Activated CD4-positive, CD25-positive, alpha-beta regulatory T cell (primary cell): ENCODE measurements around the gene DDX39A.
A peak's percentile ranks its signal among the peaks of the same experiment; 100 is the strongest.
"Not testable (repeated sequence)": the region's sequence is repeated elsewhere in the genome, so short reads cannot be mapped to it uniquely, and the experiment has no call there.

Source experiments
- DNase-seq, 4 experiments: peaks; one replicate each; lab custom pipeline; 2025; lab: John Stamatoyannopoulos, UW

Gene DDX39A

GRCh38 chr19:14408491-14409145 is 10.5 kb downstream of the DDX39A start:
- DNase-seq, result no peak

GRCh38 chr19:14407605-14408484 is 11.3 kb downstream of the DDX39A start:
- no peak for DNase-seq

GRCh38 chr19:14406645-14407401 is 12.3 kb downstream of the DDX39A start:
- no peak for DNase-seq

- peak; percentile 74 to 78 (median 76) for DNase-seq
These were observed 13.1 kb downstream of the DDX39A start for GRCh38 chr19:14405758-14406644.

GRCh38 chr19:14405380-14405757 is 13.8 kb downstream of the DDX39A start:
- no peak for DNase-seq

GRCh38 chr19:14404312-14404711 is 14.8 kb downstream of the DDX39A start:
- DNase-seq, result no peak

- DNase-seq, result not testable (repeated sequence)
These were observed 15.8 kb downstream of the DDX39A start for GRCh38 chr19:14403145-14403930.

GRCh38 chr19:14402332-14403144 is 16.6 kb downstream of the DDX39A start:
- no peak for DNase-seq

- DNase-seq, result no peak
These were observed 17.5 kb downstream of the DDX39A start for GRCh38 chr19:14401468-14402195.

GRCh38 chr19:14400951-14401431 is 18.1 kb downstream of the DDX39A start:
- DNase-seq, result no peak

GRCh38 chr19:14397168-14397567 is 22.0 kb downstream of the DDX39A start:
- DNase-seq, result not testable (repeated sequence)

- DNase-seq, result not testable (repeated sequence)
These were observed 22.4 kb downstream of the DDX39A start for GRCh38 chr19:14396730-14397129.

GRCh38 chr19:14395710-14396336 is 23.3 kb downstream of the DDX39A start:
- no peak for DNase-seq

- DNase-seq, result no peak
These were observed 23.9 kb downstream of the DDX39A start for GRCh38 chr19:14395262-14395661.

- no peak for DNase-seq
These were observed 25.0 kb downstream of the DDX39A start for GRCh38 chr19:14394167-14394566.

- no peak for DNase-seq
These were observed 25.8 kb downstream of the DDX39A start for GRCh38 chr19:14393329-14393728.

- DNase-seq, result no peak
These were observed 27.9 kb downstream of the DDX39A start for GRCh38 chr19:14391156-14391821.

- no peak for DNase-seq
These were observed 28.6 kb downstream of the DDX39A start for GRCh38 chr19:14390548-14390947.
